Stimulated activated CD8-positive, alpha-beta memory T cell treated with anti-CD3 and anti-CD28 coated beads, Interleukin-7, amount 100 ng/mL, for 24 hours (primary cell): Measurements from ENCODE around the gene CNTNAP2.

ENCODE experiments used
- DNase-seq: peaks from one replicate; pipeline ENCODE4 v3.0.0-alpha.2; 2020; ENCODE audit warnings: low read depth

The CNTNAP2 gene

GRCh38 chr7:148107443-148108127 is 1991.0 kb downstream of the CNTNAP2 start:
- no peak for DNase-seq

GRCh38 chr7:148108381-148108780 is 1991.8 kb downstream of the CNTNAP2 start:
- no peak for DNase-seq

GRCh38 chr7:148110097-148110868 is 1993.7 kb downstream of the CNTNAP2 start:
- no peak for DNase-seq

- no peak for DNase-seq
These were observed 1998.2 kb downstream of the CNTNAP2 start for GRCh38 chr7:148114804-148115203.

GRCh38 chr7:148115308-148115707 is 1998.7 kb downstream of the CNTNAP2 start:
- DNase-seq = no peak

- DNase-seq = no peak
These were observed 1999.6 kb downstream of the CNTNAP2 start for GRCh38 chr7:148116195-148116594.

- DNase-seq = no peak
These were observed 2000.3 kb downstream of the CNTNAP2 start for GRCh38 chr7:148116829-148117403.

- no peak for DNase-seq
These were observed 2001.8 kb downstream of the CNTNAP2 start for GRCh38 chr7:148118371-148118770.

GRCh38 chr7:148121401-148121800 is 2004.8 kb downstream of the CNTNAP2 start:
- DNase-seq = no peak

GRCh38 chr7:148121847-148122246 is 2005.2 kb downstream of the CNTNAP2 start:
- DNase-seq = no peak

GRCh38 chr7:148124477-148124876 is 2007.9 kb downstream of the CNTNAP2 start:
- DNase-seq = no peak

- DNase-seq = no peak
These were observed 2010.8 kb downstream of the CNTNAP2 start for GRCh38 chr7:148127374-148127773.

GRCh38 chr7:148129023-148129422 is 2012.4 kb downstream of the CNTNAP2 start:
- no peak for DNase-seq

GRCh38 chr7:148135116-148135515 is 2018.5 kb downstream of the CNTNAP2 start:
- no peak for DNase-seq

- DNase-seq = no peak
These were observed 2019.4 kb downstream of the CNTNAP2 start for GRCh38 chr7:148135997-148136396.

- DNase-seq = no peak
These were observed 2026.2 kb downstream of the CNTNAP2 start for GRCh38 chr7:148142660-148143248.

GRCh38 chr7:148144827-148145226 is 2028.2 kb downstream of the CNTNAP2 start:
- DNase-seq = no peak

- no peak for DNase-seq
These were observed 2029.7 kb downstream of the CNTNAP2 start for GRCh38 chr7:148146346-148146745.

- no peak for DNase-seq
These were observed 2030.8 kb downstream of the CNTNAP2 start for GRCh38 chr7:148147438-148147837.

- DNase-seq = no peak
These were observed 2031.9 kb downstream of the CNTNAP2 start for GRCh38 chr7:148148456-148148855.

GRCh38 chr7:148149730-148150129 is 2033.1 kb downstream of the CNTNAP2 start:
- DNase-seq = no peak

GRCh38 chr7:148151778-148152177 is 2035.2 kb downstream of the CNTNAP2 start:
- DNase-seq = no peak
